PC-9 (cell line): ENCODE results near the gene EIF5.

Experiments used
- CTCF ChIP-seq: fragments of 200-600 bp; sonication (generic); conservative IDR thresholded peaks from 2 replicates; pipeline ENCODE4 v1.6.1; 2017; ENCODE audit warnings: mixed run types, antibody characterized with exemption, mild to moderate bottlenecking, moderate library complexity
- EZH2 ChIP-seq: fragments of 200-600 bp; sonication (generic); IDR thresholded peaks from 2 replicates; pipeline ENCODE4 v1.8.0; 2017; ENCODE audit warnings: antibody characterized with exemption, low read depth

DNA sequence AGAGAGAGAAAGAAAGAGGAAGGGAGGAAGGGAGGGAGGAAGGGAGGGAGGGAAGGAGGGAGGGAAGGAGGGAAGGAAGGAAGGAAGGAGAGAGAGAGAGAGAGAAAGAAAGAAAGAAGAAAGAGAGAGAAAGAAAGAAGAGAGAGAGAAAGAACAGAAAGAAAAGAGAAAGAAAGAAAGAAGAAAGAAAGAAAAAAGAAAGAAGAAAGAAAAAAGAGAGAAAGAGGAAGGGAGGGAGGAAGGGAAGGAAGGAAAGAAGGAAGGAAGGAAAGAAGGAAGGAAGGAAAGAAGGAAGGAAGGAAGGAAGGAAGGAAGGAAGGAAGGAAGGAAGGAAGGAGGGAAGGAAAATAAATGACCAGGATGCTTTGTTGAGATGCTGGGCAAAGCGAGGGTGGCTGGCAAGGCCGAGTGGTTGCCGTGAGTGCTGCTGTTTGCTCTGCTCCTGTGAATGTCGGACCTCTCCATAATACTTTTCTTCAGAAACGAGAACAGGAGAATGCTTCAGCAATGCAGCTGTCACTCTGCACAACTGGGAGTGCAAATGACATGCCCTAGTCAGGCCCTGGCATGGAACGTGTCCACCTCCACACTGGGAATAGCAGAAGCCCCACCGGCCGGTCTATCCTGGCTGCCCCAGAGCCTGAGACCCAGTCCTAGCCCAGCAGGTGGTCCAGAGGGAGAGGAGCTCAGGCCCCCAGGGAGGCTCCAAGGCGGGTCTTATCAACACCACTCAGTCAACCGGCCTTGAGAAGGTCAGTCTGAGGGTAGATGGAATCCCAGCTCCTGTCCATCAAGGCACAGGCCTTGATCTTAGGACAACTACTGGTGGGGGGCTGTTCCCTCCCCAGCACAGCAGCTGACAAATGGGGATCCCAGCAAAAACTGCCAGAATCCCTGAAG is 25.1 kb upstream of the EIF5 start:
- TF ChIP-seq CTCF (no peak), EZH2 (no peak)
